DMS53 (cell line): ENCODE measurements around the gene R3HDM2.
"Not testable (repeated sequence)": the region's sequence is repeated elsewhere in the genome, so short reads cannot be mapped to it uniquely, and the experiment has no call there.

Experiments used
- DNase-seq: peaks from one replicate; lab custom pipeline; 2025; lab: John Stamatoyannopoulos, UW

R3HDM2 gene

GRCh38 chr12:57452937-57453509, 22.2 kb upstream of the R3HDM2 start:
- DNase-seq, result peak; percentile 88

- peak; percentile 37 for DNase-seq
These were observed 21.5 kb upstream of the R3HDM2 start for GRCh38 chr12:57452181-57452936.

- DNase-seq, result no peak
These were observed 20.5 kb upstream of the R3HDM2 start for GRCh38 chr12:57451233-57451778.

- DNase-seq, result no peak
These were observed 19.2 kb upstream of the R3HDM2 start for GRCh38 chr12:57450057-57450456.

- DNase-seq, result no peak
These were observed 18.5 kb upstream of the R3HDM2 start for GRCh38 chr12:57449375-57449774.

- DNase-seq, result no peak
These were observed 17.8 kb upstream of the R3HDM2 start for GRCh38 chr12:57448669-57449068.

GRCh38 chr12:57446292-57446960, 15.6 kb upstream of the R3HDM2 start:
- DNase-seq, result no peak

- no peak for DNase-seq
These were observed 13.9 kb upstream of the R3HDM2 start for GRCh38 chr12:57444744-57445143.

GRCh38 chr12:57444337-57444736, 13.5 kb upstream of the R3HDM2 start:
- not testable (repeated sequence) for DNase-seq

GRCh38 chr12:57441846-57442427, 11.1 kb upstream of the R3HDM2 start:
- DNase-seq, result no peak

GRCh38 chr12:57441393-57441792, 10.6 kb upstream of the R3HDM2 start:
- DNase-seq, result not testable (repeated sequence)

- peak; percentile 52 for DNase-seq
These were observed 9.0 kb upstream of the R3HDM2 start for GRCh38 chr12:57439762-57440266.

- DNase-seq, result no peak
These were observed 7.6 kb upstream of the R3HDM2 start for GRCh38 chr12:57438400-57438799.

- no peak for DNase-seq
These were observed 4.5 kb upstream of the R3HDM2 start for GRCh38 chr12:57435293-57435692.

- no peak for DNase-seq
These were observed 3.8 kb upstream of the R3HDM2 start, which contains the start of gene INHBC for GRCh38 chr12:57434517-57435223. Gene INHBC (plus strand): TSS chr12:57434784. CDS start chr12:57434887, 103 bp downstream.

GRCh38 chr12:57433370-57433769, 2.5 kb upstream of the R3HDM2 start:
- no peak for DNase-seq

GRCh38 chr12:57431654-57432188, 878 bp upstream of the R3HDM2 start:
- no peak for DNase-seq

- peak; percentile 93 for DNase-seq
These were observed 522 bp downstream of the R3HDM2 start for GRCh38 chr12:57430112-57430930.

GRCh38 chr12:57429473-57430111, 1.3 kb downstream of the R3HDM2 start:
- DNase-seq, result peak; percentile 56

- no peak for DNase-seq
These were observed 1.9 kb downstream of the R3HDM2 start for GRCh38 chr12:57428965-57429364.
